NCI-H2081 treated with DMSO at 0.1 percent for 48 hours (cell line): Measurements from ENCODE around the gene ARHGAP11B.
"Not testable (repeated sequence)": the region's sequence is repeated elsewhere in the genome, so short reads cannot be mapped to it uniquely, and the experiment has no call there.

Source experiments
- DNase-seq: peaks from one replicate; lab custom pipeline; 2025; lab: John Stamatoyannopoulos, UW

Gene ARHGAP11B

DNA sequence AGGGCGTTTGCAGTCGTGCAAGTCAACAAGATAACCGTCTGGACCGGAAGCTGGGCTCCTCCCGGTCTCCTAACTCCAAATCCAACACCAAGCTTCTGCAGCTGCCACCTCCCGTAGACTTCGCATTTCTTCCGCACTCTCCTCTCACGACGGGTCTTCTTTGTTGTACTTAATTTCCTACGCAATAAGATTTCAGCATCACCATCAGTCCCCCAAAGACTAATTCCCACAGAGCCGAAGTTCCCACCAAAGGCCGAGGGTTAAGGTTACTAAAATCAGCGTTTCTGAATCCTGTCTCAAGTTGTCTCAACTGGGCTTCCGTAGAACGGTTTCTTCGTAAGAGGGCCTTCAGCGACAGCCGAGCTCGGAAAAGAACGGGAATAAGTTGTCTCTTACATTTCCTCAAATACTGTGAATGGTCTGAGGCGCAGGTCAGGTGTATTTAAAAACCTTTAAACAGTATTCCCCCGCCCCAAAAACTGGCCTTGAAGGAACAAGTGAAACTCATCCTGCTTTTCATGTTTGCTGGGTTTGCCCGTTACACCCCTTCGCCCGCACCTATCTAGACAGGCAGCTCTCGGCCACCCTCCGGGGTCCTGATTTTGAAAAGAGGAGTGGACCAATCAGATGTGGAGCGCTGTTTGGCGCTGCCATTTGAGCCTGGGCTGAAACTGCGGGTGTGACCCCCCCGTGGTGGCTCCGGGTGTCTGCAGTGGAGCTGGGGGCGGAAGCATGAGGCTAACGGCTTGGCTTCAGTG is at the start of gene ARHGAP11B:
Gene ARHGAP11B, plus strand, starts transcription at position 693 of the 758 bp plus-strand sequence.
- not testable (repeated sequence) for DNase-seq

DNA sequence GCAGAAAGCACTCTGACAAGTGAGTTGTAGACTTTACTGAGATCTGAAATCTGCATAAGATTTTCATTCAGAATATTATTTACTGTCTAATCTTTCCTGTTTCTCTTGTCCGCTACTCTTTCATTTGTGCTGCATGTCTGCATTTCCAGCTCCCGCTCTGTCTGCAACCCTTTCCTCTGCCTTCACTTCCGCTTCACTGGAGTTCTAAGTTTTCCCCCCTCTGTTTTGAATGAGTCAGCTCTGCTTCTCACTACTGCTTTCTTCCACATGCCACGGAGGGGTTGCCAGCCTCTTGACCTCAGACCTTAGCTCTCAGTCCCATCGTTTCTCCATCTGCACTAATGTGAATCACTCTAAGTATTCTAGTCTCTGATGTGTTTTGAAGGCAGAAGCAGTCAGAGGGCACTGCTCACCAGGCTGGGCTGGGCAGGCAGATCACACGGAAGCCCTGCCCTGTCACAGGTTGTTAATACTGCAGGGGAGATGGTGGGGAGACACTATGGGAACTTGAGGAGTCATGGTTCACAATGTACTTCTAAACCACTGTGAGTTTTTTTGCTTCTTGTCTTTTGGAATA is 46.4 kb upstream of the ARHGAP11B start:
- DNase-seq = not testable (repeated sequence)

DNA sequence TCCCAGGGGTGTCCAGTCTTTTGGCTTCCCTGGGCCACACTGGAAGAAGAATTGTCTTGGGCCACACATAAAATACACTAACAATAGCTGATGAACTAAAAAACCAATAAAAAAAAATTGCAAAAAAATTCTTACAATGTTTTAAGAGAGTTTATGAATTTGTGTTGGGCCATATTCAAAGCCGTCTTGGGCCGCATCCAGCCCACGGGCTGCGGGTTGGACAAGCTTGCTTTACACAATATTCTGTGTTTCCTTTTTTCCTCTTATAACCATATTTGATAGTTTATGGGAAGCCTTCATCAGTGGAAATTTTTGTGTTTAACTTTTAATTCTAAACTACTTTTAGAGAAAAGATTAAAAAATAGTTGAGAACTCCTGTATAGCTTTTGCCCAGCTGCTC is 45.2 kb upstream of the ARHGAP11B start:
- DNase-seq = not testable (repeated sequence)

DNA sequence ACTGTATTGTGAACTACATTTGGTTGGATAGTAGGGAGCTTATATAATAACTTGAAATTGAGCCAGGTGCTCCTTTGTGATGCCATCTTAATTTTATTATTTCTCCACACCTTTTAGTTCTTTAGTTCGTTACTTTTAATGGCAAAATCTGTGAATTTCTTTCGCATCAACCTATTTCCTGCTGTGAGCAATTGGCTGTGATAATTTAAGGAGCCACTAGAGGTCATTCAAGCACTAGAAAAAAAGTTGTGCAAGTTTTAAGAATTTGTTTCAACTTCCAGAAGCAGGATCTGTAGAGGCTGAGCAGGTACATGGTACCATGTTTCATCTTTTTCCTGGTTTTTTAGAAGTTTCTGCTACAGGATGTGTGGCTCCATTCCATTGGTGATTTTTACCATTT is 27.0 kb upstream of the ARHGAP11B start:
- DNase-seq = not testable (repeated sequence)

DNA sequence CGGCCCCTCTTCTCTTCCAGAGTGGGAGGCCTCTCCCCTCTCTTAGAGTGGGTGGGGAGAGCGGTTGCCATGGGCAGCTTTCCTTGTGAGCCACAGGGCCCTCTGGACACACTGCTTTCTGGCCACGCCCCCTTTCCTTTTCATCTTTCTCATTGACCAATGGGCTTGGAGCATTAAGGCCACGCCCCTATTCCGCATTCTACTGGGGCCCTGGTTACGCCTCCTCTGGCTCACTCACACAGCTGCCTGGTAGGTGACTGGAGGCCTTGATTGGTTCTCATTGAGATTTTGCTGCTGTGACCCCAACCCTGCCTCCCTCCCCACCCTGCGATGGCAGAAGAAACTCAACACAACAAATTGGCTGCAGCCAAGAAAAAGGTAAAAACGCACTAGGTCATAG is 22.1 kb upstream of the ARHGAP11B start, which contains the start of gene GOLGA8H:
Gene GOLGA8H, plus strand, starts transcription at position 233 of the 400 bp plus-strand sequence. Its CDS starts 98 bp downstream, at position 331.
- DNase-seq = not testable (repeated sequence)

DNA sequence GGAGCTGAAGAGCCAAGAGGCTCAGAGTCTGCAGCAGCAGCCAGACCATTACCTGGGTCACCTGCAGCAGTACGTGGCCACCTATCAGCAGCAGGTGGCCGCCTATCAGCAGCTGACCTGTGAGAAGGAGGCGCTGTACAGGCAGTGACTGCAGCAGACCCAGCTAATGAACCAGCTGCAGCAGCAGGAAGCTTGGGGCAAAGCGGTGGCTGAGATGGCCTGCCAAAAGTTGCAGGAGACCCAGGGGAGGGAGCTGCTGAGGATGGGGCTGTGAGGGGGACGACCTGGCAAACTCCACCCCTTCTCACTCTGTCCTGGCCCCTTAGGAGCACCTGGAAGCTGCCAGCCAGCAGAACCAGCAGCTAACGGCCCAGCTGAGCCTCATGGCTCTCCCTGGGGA is 13.7 kb upstream of the ARHGAP11B start:
- DNase-seq = not testable (repeated sequence)

DNA sequence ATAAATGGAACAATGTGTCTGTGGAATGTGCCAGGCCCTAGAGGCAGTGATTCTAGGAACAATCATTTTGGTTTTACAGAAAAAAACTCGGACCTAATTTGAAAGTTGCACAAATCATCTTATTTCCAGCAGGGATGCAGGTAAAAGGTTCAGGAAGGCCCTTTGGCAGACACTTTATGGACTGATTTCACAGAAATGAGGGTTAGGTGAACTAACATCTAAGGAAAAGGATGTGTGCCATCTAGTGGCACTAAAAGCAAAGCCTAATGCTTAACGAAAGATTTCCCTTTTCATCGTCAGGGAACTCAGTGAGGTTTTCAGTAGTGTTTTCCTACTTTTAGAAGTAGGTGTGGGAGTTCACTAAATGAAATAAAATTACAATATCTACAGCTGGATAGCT is 4.6 kb upstream of the ARHGAP11B start:
- DNase-seq = not testable (repeated sequence)

DNA sequence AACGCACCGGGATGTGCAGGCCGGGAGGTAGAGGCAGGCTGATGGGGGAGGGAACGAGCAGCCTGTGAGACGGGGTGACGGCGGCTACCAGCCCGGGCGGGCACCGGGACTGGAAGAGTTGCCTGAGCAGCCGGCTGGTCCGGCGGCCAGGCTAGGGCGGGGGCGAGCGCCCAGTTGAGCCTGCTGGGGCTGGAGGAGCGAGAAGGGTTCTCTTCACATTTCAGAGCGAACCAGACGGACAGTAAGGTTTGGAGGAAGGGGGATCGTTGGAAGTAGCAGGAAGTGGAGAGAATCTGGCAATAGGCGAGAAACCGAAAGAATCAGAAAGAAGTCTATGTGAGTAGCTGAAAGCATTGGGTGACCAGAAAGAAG is 252 bp downstream of the ARHGAP11B start:
- DNase-seq = not testable (repeated sequence)

DNA sequence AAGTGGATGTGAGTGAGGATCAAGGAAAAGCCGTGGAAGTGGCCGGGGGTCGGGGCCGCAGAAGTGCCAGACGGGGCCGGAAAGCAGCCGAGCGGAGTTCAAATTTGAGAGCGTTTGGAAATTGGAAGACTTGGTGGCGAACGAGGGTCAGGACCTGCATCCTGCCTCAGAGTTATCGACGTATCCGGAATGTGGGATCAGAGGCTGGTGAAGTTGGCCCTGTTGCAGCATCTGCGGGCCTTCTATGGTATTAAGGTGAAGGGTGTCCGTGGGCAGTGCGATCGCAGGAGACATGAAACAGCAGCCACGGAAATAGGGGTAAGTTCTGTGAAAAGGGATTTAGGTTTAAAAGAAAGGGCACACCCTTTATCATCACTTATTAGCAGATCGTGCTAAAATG is 704 bp downstream of the ARHGAP11B start:
- DNase-seq = not testable (repeated sequence)

DNA sequence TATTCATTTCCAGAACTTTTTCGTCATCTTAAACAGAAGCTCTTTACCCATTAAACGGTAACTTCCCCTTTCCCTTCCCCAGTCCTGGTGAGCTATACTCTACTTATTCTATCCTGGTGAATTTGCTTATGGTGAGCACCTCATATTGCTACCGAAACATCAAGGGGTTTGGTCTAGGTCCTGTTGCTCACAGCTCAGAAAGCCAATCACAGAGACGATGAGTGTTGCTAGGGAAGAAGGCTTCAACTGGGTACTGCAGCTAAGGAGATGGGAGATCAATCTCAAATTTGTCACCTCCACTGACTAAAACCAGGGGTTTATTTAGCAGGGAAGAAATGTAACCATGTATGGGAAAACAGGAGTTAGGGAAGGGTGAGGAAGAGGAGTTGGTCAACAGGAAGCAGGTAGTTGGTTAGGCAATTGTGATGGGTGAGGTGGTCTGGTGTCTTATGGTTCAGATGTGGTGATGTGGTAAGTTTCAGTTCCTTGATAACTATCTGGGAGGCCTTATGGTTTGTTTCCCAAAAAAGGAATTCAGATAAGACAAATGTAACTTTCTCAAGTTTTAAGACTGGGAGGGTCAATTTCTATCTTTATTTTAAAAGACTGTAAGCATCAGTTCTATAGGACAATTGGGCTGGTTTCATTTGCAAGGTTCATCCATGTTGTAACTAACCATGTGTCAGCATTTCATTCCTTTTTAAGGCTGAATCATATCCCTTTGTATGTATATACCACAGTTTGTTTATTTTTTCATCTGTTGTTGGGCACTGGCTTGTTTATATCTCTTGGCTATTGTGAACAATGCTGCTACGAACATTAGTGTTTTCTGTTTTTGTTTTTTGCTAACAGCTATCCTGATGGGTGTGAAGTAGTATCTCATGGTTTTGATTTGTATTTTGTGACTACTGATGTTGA is 24.3 kb downstream of the ARHGAP11B start:
- DNase-seq = no peak

DNA sequence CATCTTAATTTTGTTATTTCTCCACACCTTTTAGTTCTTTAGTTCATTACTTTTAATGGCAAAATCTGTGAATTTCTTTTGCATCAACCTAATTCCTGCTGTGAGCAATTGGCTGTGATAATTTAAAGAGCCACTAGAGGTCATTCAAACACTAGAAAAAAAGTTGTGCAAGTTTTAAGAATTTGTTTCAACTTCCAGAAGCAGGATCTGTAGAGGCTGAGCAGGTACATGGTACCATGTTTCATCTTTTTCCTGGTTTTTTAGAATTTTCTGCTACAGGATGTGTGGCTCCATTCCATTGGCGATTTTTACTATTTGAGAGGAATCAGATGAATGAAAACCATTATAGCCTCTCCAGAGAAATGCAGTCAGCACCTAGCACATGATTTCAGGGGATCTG is 35.2 kb downstream of the ARHGAP11B start:
- not testable (repeated sequence) for DNase-seq

DNA sequence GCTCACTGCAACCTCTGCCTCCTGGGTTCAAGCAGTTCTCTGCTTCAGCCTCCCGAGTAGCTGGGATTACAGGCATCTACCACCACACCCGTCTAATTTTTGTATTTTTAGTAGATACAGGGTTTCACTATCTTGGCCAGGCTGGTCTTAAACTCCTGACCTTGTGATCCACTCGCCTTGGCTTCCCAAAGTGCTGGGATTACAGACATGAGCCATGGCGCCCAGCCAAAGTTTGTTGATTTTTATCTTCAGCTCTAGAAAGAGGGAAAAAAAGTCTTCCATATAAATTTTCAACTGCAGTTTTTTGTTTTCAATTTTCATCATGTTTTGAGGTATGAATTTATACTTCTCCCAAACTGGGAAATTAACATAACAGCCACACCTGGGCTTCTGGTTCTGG is 43.7 kb downstream of the ARHGAP11B start:
- DNase-seq = not testable (repeated sequence)

DNA sequence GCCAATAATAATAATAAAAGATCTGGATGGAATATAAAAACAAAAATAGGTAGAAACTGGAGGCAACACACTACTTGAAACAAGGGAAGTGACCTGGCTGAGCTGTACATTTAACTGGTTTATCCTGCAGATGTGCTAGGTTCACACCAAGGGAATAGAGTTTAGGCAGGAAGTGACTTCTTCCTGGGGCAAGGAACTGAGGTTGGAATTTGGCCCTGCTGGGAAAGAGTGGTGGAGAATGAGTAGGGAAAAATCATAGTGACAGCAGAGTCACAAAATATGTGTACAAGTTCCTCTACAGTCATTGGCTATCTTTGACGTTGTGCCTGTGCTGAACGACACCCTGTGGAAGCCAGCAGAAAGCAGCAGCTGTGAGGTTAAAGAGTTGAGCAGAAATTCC is 44.1 kb downstream of the ARHGAP11B start:
- no peak for DNase-seq

DNA sequence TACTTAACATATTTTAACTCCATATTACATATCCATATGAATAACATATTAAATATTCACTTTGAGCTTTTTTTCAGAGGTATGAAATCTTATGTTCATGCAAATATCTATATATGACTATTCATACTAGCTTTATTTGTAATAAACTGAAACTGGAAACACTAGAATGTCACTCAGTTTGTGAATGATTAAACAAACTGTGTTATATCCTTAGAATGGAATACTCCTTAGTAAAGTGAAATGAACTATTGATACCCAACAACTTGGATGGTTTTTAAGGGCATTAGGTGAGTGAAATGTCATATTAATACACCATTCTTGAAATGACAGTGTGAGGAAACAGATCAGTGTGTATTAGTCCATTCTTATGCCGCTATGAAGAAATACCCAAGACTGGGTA is 45.4 kb downstream of the ARHGAP11B start:
- no peak for DNase-seq

DNA sequence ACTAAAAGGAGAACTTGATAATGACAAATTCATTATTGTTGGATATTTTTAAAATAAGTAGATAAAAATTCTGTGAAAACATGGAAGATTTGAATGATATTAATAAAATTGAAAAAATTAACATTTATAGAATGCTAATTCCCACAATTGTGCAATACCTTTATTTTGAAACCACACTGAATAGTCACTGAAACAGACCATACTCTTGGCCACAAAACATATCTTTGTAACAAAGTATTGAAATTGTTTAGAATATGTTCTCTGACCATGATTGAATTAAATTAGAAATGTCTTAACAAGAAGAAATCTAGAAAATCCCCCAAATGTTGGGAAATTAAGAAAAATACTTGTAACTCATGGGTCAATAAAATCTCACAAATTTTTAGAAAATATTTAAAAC is 49.2 kb downstream of the ARHGAP11B start:
- DNase-seq = no peak

DNA sequence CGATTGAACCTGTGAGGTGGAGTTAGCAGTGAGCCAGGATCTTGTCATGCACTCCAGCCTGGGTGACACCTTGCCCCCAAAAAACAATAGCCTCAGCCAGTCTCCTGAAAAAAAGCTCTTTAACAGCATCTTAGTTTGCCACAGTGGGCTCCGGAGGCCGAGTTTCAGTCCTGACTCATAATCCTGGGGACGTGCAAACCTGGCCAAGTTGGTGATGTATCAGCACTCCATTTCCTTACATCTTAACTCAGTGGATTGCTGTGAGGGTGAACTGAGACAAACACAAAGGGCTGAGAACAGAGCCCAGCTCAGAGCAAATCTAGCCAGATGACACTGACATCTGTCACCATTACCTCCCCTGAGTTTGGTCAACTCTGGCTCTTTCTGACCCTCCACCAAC is 50.0 kb downstream of the ARHGAP11B start:
- DNase-seq = not testable (repeated sequence)

DNA sequence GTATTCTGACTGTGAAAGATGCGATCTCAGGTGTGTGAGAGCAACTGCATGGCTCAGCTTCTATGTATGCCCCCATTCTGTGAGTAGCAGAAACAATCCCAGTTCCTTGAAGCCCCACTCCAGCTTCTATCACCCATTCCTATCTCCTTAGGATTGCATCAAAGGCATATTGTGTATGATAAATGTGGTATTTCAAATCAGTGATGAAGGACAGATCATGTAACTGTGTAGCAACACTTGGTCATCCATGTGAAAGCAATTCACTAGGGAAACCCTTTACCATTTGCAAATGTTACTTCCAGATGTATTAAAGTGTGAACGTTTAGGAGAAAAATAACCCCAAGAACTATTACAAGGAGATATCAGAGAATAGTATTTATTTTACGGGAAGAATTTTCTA is 55.1 kb downstream of the ARHGAP11B start:
- not testable (repeated sequence) for DNase-seq

DNA sequence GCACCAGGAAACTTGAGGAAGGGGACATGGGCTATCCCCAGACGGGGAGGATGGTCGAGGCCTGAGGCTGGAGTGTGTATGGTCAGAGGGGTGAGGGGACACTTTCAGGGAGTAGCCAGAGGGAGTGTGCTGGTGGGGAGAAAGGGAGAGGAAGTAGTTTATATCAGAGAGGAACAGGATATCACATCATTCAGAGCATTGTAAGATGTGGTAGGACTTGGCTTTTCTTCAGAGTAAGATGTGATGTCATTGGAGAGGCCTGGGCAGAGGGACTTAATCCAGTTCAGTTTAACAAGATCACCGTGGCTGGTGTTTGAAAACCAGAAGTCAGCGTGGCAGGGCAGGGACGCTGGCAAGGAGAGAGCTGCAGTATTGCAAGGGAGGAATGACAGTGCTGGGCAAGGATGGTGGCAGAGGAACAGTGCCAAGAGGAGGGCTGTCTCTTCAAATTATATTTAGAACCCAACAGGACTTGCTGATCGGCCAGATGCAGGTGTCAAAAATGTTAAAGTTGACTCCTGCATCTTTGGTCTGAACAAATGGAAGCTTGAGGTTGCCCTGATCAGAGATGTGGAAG is 59.9 kb downstream of the ARHGAP11B start:
- not testable (repeated sequence) for DNase-seq

DNA sequence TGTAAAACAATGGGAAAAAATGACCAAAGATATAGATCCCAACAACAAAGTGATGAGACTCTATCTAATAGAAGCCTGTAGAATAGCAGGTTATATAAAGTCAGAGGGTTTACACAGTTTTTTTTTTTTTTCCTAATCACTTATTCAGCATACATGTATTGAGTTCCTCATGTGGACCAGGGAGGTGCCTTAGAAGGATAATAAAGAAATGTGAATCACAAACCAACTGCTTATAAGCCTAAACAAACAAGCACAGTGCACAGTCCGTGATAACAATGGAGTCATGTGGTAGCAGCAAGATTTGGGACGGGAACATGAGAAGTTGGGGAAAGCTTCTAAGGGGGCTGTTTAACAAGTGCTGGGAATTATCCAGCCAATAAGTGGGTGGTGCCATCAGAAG is 60.7 kb downstream of the ARHGAP11B start:
- not testable (repeated sequence) for DNase-seq
